Measurements from ENCODE around the gene RNF208. TPM values are rescaled to one million over a fixed set of nuclear protein-coding genes. Genes with fewer than 3 reads are reported as not detected.

RNF208 gene
- total and polyA plus RNA-seq, 2 donors (not counting 1 experiment from before 2014, with no cell fraction given): 1.1 to 1.4 TPM

DNA sequence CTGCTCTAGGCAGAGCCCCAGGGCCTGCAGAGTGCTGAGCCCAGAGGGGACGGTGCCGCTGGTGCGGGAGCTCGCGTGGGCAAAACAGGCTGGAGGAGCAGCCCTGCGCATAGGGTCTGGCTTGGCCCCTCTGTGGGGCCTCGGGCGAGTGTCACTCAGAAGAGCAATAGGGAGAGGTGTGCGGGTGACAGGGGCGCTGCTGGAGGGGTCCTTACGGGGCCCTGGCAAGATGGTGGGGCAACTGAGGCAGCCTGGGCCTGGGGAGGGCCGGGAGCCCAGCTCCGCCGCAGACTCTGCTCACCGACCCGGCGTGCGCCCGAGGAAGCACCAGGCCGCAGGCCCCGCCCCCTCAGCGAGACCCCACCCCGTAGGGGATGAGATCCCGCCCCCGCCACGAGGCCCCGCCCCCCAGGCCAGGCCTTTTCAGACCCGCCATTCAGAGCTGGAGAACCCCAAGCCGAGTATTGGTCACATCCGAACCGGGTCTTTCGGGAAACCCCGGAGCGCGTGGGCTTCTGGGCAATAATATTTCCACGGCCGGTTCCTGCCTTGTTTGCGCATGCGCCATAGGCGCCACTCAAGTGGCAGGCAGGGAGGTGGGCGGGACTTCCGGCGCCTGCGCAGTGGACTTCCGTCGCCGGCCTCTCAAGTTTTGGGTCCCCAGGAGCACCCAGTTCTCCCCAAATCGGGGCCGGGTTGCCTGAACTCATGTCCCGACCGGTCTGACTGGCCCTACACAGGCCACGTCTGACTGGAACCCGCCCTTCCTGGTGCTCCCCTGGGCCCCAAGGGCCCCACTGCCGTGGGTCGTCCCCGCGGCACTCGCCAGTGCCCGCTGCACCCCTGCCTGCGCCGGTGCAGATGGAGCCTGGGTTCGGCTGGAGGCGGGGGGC is 1.3 kb upstream of the RNF208 start:
- DNase-seq: peak; percentile 99
- Mint-ChIP-seq H3K4me1 (peaks cover 16% of the 10 kb centered on the region), H3K9me3 (ENCODE audit: insufficient read depth) (no peaks in the 10 kb centered on the region), H3K27me3 (peaks cover 4% of the 10 kb centered on the region), H3K27ac (peak overlapping the region; percentile 82), H3K4me3 (peak overlapping the region; percentile 86)
- H3K27me3 ChIP-seq (replicated peaks in 1 of 4; ENCODE audit: control extremely low read depth in 1 of 4, control insufficient read depth in 3 of 4, insufficient read depth in 4 of 4, low read length in 3 of 4): peaks cover 0 to 12% (median 0%) of the 10 kb centered on the region in 4 experiments
- intact Hi-C loops (cut with micrococcal nuclease): loop anchor here (1.0 to 5.0 kb wide), 7 partner anchors 13 to 384 kb away; partner anchors contain the start of genes ARRDC1, NDOR1, TMEM203 and TPRN
- H3K9me3 ChIP-seq (ENCODE audit: control extremely low read depth in 1 of 3, control insufficient read depth in 2 of 3, insufficient read depth in 1 of 3, low read length in 2 of 3): no peaks in the 10 kb centered on the region
- peak overlapping the region; percentile 79 to 91 for H3K27ac ChIP-seq (ENCODE audit: low read length in 2 of 2)
- peaks cover 13 to 32% of the 10 kb centered on the region in 2 donors for H3K4me1 ChIP-seq (ENCODE audit: control insufficient read depth in 2 of 2, insufficient read depth in 2 of 2, low read length in 2 of 2)
- TF ChIP-seq EZH2 (IDR thresholded peaks at IDR 0.05; ENCODE audit: borderline replicate concordance, insufficient read depth, low read depth, low read length, poor library complexity, severe bottlenecking): no peak
- TF ChIP-seq, protein P1, sequence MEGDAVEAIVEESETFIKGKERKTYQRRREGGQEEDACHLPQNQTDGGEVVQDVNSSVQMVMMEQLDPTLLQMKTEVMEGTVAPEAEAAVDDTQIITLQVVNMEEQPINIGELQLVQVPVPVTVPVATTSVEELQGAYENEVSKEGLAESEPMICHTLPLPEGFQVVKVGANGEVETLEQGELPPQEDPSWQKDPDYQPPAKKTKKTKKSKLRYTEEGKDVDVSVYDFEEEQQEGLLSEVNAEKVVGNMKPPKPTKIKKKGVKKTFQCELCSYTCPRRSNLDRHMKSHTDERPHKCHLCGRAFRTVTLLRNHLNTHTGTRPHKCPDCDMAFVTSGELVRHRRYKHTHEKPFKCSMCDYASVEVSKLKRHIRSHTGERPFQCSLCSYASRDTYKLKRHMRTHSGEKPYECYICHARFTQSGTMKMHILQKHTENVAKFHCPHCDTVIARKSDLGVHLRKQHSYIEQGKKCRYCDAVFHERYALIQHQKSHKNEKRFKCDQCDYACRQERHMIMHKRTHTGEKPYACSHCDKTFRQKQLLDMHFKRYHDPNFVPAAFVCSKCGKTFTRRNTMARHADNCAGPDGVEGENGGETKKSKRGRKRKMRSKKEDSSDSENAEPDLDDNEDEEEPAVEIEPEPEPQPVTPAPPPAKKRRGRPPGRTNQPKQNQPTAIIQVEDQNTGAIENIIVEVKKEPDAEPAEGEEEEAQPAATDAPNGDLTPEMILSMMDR (IDR thresholded peaks at IDR 0.05): no peak
- peak; percentile 92 for ATAC-seq (ENCODE audit: low read depth)
- H3K9ac ChIP-seq (ENCODE audit: low read length): peak overlapping the region; percentile 75
- peak overlapping the region; percentile 36 to 77 (median 71) for H3K4me3 ChIP-seq (ENCODE audit: control extremely low read depth in 1 of 5, extremely low read depth in 1 of 5, insufficient read depth in 1 of 5, low read depth in 2 of 5, low read length in 4 of 5)
- POLR2A ChIA-PET: interaction anchor here (0.5 to 3.1 kb wide), 15 partner anchors 9 to 465 kb away, joined by 3 to 15 read pairs (median 5); partner anchors contain the start of genes ANAPC2, LCN8, NDOR1 and SSNA1
- H3K4me2 ChIP-seq (replicated peaks; ENCODE audit: low read depth, low read length, poor library complexity, severe bottlenecking): peak overlapping the region; percentile 95
- no peaks in the 10 kb centered on the region for H3K36me3 ChIP-seq (replicated peaks in 1 of 2; ENCODE audit: control extremely low read depth in 1 of 2, control insufficient read depth in 1 of 2, extremely low read depth in 1 of 2, insufficient read depth in 2 of 2, low read length in 1 of 2)
- CTCF ChIA-PET: interaction anchor here (0.5 to 7.0 kb wide), 12 partner anchors 15 to 194 kb away, joined by 3 to 76 read pairs (median 4); partner anchors contain the start of genes ANAPC2, NDOR1, SSNA1 and TMEM203
- peak overlapping the region; percentile 96 for H2AFZ ChIP-seq (ENCODE audit: insufficient read depth, low read depth, low read length, poor library complexity, severe bottlenecking)
- no peaks in the 10 kb centered on the region for H4K20me1 ChIP-seq (ENCODE audit: control insufficient read depth, insufficient read depth, low read length, poor library complexity, severe bottlenecking)
- no peaks in the 10 kb centered on the region for H3K79me2 ChIP-seq (ENCODE audit: control insufficient read depth, insufficient read depth, low read length)
- WGBS (ENCODE audit: insufficient coverage): 1% methylated on average over 63 of the region's 63 CpGs

Data from B cell (primary cell).